Fibroblast of pulmonary artery (primary cell): ENCODE measurements around the gene SEMA5A.

Experiments
- DNase-seq: peaks from one replicate; pipeline ENCODE4 v3.0.0-alpha.2; 2010; ENCODE audit warnings: low read depth
- H3K4me3 ChIP-seq: replicated peaks from 2 replicates; pipeline ENCODE4 v1.5.1; 2011; ENCODE audit warnings: low read depth, mild to moderate bottlenecking, control low read depth, low read length, moderate library complexity
- CTCF ChIP-seq: IDR thresholded peaks from 2 replicates; pipeline ENCODE4 v1.5.1; 2011; ENCODE audit warnings: mild to moderate bottlenecking, control low read depth, low read length, inconsistent platforms; ENCODE audit errors: missing control alignments

Gene SEMA5A

GRCh38 chr5:9082996-9083395 lies 462.9 kb downstream of the SEMA5A start:
- TF ChIP-seq CTCF = no peak
- DNase-seq = peak; percentile 57
- H3K4me3 ChIP-seq = no peak overlapping the region

GRCh38 chr5:9072701-9073100 lies 473.2 kb downstream of the SEMA5A start:
- H3K4me3 ChIP-seq = no peak overlapping the region
- no peak for TF ChIP-seq CTCF
- DNase-seq = no peak

DNA sequence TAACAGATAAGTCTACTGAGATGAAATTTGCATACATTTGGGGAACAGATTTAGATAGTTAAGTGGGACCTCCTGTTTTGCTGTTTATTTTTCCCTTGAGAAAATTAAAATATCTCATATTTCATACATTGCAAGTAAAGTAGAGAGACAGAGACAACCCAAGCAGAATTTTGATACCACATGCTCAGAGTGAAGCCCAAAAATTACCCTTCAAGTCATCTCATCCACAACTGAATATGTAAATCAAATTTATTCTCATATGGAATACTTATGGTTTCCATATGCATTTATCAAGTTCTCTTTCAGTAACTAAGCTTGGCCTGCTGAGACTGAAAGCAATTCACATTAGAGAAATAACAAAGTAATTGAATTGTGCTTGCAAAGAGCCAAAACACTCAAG lies 474.4 kb downstream of the SEMA5A start:
- DNase-seq = no peak
- H3K4me3 ChIP-seq = no peak overlapping the region
- TF ChIP-seq CTCF = no peak

- DNase-seq = no peak
- H3K4me3 ChIP-seq = no peak overlapping the region
- TF ChIP-seq CTCF = no peak
These were observed 474.8 kb downstream of the SEMA5A start for GRCh38 chr5:9071074-9071473.

GRCh38 chr5:9069650-9070049 lies 476.2 kb downstream of the SEMA5A start:
- DNase-seq = no peak
- H3K4me3 ChIP-seq = no peak overlapping the region
- TF ChIP-seq CTCF = no peak

DNA sequence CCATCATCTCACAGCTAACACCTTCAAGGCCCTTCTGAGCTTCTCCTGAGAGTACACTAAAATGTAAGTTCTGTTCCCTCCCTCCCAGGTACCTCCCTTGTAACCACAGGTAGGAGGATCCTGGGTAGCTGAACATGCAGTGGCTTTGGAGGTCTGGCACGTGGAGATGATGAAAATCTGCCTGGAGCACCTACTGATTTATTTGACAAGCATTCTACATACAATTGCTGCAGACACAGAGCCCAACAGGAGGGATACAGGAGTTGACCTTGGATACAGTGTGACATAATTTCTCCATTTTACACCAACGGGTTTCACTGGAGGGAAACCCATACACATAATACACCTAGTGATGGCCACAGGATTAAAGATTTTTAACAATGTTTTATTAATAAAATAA lies 478.7 kb downstream of the SEMA5A start:
- no peak for TF ChIP-seq CTCF
- no peak for DNase-seq
- no peak overlapping the region for H3K4me3 ChIP-seq

GRCh38 chr5:9066349-9066748 lies 479.5 kb downstream of the SEMA5A start:
- no peak for TF ChIP-seq CTCF
- no peak overlapping the region for H3K4me3 ChIP-seq
- no peak for DNase-seq
